NCI-H510A (cell line): Measurements from ENCODE around the gene LTBP2.

Source experiments
- DNase-seq: peaks from one replicate; lab custom pipeline; 2025; lab: John Stamatoyannopoulos, UW

The LTBP2 gene

DNA sequence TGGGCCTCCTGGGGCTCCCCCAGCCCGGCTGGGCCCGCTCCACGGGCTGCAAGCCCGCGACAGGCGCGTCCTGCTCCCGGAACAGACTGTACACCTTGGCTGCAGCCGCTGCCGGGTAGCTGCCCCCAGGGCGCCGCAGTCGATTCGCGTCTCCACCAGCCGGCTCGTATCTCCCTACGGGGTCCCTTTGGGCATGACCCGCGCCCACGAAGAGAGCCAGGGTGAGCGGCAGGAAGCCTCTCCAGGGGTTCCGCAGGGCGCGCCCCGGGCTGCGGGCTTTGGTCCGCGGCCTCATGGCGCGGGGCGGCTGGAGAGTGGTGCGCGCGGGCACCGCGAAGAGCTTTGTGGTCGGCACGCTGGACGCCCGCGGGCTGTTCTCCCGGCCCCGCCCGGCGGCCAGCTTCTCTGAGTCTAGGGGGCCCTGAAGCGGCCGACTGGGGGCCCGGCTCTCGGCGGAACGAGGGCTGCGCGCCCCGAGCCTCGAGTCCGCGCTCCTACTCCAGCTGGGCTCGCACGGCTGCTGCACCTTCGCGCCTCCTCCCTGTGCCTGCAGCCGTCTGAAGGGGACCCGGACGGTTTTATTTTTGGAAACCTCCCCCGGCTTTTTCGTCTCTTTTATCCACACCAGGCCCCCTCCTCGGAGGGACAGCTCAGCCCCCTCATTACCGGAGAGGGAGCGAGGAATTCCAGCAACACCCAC is at the start of gene LTBP2:
TSS of gene LTBP2 (minus strand) at position 588 of the 700 bp plus-strand sequence. CDS start at position 295, 293 bp downstream.
- DNase-seq, result no peak

DNA sequence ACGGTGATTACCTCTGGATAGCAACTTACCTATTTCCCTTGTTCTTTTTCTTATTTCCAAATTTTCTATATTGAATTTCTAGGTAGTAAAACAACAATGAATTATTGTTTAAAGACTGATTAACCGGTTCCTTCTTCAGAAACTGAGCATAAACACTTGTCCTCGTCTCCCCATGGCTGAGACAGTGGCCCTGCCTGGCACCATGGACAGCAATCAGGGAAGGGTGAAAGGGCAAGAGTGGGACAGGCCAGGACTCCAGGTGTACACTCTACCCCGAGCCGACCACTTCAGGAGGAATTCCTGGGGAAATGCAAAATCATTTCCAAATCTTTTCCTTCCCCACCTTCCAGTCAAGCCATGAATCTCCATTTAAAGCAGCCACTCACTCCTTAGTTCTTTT is 48.8 kb upstream of the LTBP2 start:
- DNase-seq, result no peak

GRCh38 chr14:74660167-74660566 is 48.1 kb upstream of the LTBP2 start:
- DNase-seq, result no peak

DNA sequence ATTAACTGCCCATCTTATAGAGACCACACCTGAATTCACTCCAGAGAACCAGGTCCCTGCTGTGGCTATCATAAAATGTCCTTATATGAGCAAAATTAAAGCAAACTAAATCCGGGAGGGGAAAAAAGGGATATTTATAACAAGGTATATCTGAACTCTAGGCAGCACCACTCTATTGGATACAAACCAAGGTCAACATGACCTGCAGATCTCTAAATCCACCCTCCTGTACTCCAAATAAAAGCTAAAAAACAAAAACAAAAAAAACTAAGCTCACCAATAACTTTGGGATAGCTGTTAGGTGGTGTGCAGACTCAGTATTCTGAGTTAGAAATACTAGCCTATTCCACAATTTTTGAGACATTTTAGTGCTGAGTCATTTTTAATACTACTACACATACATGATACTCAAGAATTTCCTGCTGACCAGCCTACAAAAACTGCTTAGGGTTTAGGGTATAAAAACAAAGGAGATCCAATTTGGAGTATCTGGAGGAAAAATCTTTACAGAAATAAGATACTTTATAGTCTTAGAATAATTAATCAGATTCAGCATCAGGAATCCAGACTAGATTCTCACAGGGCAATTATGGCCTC is 46.6 kb upstream of the LTBP2 start:
- no peak for DNase-seq

- DNase-seq, result no peak
These were observed 44.9 kb upstream of the LTBP2 start for GRCh38 chr14:74656964-74657363.

- no peak for DNase-seq
These were observed 43.8 kb upstream of the LTBP2 start for GRCh38 chr14:74655599-74656395.

GRCh38 chr14:74654931-74655330 is 42.9 kb upstream of the LTBP2 start:
- no peak for DNase-seq

DNA sequence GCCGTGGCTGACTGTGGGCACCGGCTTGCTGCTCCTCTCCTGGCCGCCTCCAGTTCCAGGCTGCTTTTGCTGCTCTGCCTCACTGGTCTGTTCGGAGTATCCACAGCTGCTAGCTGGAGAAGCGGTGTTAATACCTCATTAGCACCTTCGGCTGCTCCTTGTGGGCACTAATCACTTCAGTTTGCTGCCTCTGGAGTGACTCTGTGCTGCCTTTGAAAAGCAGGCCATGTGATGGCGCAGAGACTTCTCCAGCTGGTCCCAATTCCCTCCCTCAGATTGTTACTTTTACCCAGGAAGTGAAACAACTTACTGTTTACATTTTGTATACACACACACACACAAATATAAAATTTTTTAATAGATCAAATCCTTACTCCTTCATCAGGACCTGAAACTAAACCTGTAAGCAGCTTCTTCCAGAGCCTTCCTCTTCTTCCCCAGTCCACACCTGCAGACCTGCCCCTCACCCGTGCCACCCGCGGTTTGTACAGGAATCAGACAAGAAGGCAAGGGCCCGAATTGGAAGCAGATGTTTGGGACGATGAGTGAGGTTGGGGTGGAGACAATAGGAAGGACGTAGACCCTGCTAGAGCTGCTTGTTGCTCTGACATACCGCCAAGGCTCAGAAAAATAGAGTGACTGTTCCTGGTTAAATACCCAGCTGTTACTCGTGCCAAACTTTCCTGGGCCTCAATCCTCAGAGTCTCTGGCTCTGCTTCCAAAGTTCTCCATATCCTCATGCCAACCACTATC is 41.5 kb upstream of the LTBP2 start:
- no peak for DNase-seq

DNA sequence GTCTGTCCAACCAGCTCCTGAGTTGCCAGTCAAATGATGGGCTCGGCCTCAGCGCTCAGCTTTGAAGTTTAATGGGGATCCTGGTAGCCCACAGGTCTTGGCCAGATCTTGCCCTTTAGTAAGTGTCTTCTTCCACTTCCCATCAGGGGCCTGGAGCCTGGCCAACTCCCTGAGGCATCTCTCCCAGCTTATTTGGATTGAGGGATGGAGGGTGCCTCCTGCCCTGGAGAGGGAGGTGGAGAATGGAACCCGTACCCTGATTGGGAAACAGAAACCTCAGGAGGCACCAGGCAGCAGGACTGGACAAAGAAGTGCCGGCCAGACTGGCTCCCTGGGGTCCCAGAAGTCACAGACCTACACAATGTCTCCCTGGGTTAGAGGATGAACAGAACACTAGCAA is 40.5 kb upstream of the LTBP2 start:
- no peak for DNase-seq

GRCh38 chr14:74650927-74651686 is 39.1 kb upstream of the LTBP2 start:
- no peak for DNase-seq

DNA sequence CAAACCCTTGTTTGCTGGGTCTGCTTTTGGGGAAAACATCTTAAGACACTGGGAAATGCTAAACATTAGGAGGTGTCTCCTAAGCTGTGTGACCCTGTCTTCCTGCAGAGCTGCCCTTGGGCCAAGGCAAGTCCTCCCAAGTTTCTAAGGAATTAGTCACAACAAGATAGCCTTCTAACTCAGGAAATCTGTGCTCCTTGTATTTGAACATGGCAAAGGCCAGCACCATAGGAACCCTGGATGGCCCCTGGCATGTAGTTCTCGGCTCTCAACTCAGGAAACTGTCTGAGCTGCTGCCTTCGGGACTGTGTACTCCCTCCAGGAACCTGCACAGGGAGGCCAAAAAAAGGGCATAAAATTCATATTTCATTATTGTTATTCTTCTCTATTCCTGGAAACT is 37.6 kb upstream of the LTBP2 start:
- no peak for DNase-seq

- DNase-seq, result no peak
These were observed 37.1 kb upstream of the LTBP2 start for GRCh38 chr14:74649167-74649566.

DNA sequence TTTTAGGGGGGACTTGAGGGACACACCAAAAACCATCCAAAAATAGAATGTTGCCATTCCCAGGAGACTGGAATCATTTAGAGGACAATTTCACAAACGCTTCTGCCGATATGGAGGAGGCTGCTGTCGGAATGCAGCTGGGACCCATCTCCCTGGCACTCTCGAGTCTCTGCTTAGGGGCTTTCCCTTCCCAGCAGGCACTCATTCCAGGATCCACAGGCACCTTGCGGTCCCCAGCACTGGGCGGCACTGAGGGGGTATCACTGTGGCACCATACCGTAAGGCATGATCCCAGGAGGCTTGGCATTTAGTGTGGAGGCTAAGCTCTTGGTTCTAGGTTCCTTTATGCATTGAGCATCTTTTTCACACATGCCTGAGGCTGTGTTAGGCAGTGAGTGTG is 36.6 kb upstream of the LTBP2 start:
- no peak for DNase-seq

GRCh38 chr14:74647678-74648461 is 35.8 kb upstream of the LTBP2 start:
- DNase-seq, result peak; percentile 91

- DNase-seq, result no peak
These were observed 35.1 kb upstream of the LTBP2 start for GRCh38 chr14:74647061-74647677.

DNA sequence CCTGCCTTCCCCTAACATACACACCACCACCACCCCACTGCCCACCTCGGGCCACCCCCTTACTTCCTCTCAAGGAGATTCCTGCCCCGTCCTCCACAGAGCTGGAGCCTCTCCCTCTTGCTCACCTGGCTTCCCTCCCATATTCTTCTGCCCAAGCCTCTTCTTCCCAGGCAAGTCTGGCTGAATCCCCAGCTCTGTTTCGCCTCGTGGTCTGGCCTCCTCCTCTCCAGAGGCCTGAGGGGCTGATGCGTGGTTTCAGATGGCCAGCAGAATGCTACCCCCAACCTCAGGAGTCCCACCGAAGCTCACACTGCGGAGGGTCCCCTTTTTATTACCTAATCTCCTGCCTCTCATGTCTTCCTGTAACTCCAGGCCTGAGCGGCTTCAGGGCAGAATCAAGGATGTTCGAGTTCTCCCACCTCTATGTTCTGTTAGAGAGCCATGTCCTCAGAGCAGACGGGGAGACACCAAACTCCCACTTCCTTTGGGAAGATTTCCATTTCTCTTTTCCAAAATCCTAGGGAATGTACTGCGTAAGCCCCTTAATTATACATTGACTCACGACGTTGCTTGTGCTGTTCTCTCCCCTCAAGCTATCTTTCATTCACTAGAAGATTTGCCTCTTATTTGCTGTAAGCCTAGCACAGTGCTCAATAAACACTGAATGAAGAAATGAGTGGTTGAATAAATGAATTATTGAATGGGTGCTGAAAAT is 33.9 kb upstream of the LTBP2 start:
- no peak for DNase-seq

- DNase-seq, result no peak
These were observed 33.2 kb upstream of the LTBP2 start for GRCh38 chr14:74645244-74645643.

DNA sequence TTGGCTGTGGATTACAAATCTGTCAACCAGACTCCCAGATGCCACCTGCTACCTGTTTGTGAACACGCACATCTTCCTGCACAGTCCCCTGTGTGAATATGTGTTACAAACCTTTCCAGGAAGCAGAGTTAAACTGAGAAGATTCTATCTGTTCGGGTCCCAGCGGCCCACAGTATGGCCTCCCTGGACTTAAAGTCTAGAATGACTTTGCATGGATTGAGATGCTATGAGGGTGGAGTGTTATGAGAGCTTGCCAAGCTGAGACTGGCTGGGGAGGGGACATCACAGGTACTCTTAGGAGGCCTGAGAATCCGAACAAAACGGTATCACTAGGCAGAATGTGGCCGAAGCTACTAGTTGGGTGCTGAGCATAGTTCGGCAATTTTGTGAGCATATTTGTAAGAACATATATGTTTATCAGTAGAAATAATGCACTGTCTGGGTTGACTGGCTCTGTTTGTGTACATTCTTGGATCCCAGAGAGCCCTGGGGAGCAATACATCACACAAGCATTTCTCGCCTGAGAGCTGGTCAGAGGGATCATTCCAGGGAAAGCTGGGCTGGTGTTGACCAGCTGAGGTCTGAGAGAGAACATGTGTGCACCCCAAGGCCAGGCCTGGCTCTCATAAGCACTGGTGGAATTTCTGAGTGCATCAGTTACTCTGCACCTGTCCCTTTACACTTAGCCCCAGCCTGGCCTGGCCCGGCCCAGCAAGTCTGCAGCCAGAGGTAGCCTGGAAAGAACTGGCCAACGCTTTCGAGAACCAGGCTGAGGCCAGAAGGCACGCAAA is 29.8 kb upstream of the LTBP2 start:
- no peak for DNase-seq

DNA sequence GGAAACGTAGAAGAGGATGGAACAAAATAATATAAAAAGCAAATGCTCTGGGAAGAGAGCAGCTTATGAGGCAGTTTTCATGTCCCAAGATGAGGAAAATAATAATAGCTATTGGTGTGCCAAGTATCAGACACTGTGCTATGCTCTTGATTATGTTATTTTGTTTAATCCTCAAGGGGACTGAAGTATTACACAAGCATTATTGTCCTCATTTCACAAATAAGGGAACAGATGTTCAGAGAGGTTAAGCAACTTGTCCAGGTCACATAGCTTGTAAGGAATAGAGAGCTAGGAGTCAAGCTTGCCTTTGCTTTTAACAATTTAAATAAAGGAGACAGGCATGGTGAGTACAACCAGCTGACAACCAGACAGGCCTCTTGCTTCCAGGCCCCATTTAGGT is 26.9 kb upstream of the LTBP2 start:
- no peak for DNase-seq
